Upper lobe of left lung (tissue), 6 donors: ENCODE results near the gene CXCL1. TPM values are rescaled to one million over a fixed set of nuclear protein-coding genes. Genes with fewer than 3 reads are reported as not detected.

Source experiments
- ATAC-seq, 2 donors: fragments of 200-7000 bp; cut with Tn5 transposase; one replicate each; pipeline ENCODE4 v1.9.1; 2022; ENCODE audit warnings: mild to moderate bottlenecking in 2 of 2, moderate library complexity in 2 of 2; ENCODE audit not compliant: low FRiP score in 2 of 2
- DNase-seq, 2 donors: peaks; one replicate each; pipeline ENCODE4 v3.0.0-alpha.2; 2019 to 2020
- H3K27ac ChIP-seq, 4 donors: fragments of 200-600 bp; sonication (generic); one replicate each; pipeline ENCODE4 v1.5.1; 2016 to 2019
- H3K27me3 ChIP-seq, 4 donors: fragments of 200-600 bp; sonication (generic); one replicate each; pipeline ENCODE4 v1.5.1; 2017 to 2019
- H3K36me3 ChIP-seq, 4 donors: fragments of 200-600 bp; sonication (generic); one replicate each; pipeline ENCODE4 v1.5.1; 2016 to 2019
- H3K4me1 ChIP-seq, 4 donors: fragments of 200-600 bp; sonication (generic); one replicate each; pipeline ENCODE4 v1.5.1; 2018 to 2019
- H3K4me3 ChIP-seq, 4 donors: fragments of 200-600 bp; sonication (generic); one replicate each; pipeline ENCODE4 v1.5.1; 2017 to 2019; ENCODE audit warnings: mild to moderate bottlenecking in 2 of 4, moderate library complexity in 1 of 4
- H3K9me3 ChIP-seq, 4 donors: fragments of 200-600 bp; sonication (generic); one replicate each; pipeline ENCODE4 v1.5.1; 2018 to 2019
- EP300 ChIP-seq, 4 donors: sonication (generic); formaldehyde crosslinking; IDR thresholded peaks; one replicate each; pipeline ENCODE4 v1.5.1; 2017; ENCODE audit warnings: antibody characterized with exemption in 4 of 4, control low read depth in 2 of 4
- POLR2A ChIP-seq, 4 donors: fragments of 450-650 bp; IDR thresholded peaks; one replicate each; pipeline ENCODE4 v1.5.1; 2016 to 2017; ENCODE audit warnings: antibody characterized with exemption in 4 of 4, mild to moderate bottlenecking in 2 of 4
- POLR2AphosphoS5 ChIP-seq, 2 donors: sonication (generic); formaldehyde crosslinking; IDR thresholded peaks; one replicate each; pipeline ENCODE4 v1.5.1; 2017; ENCODE audit warnings: antibody characterized with exemption in 2 of 2
- WGBS, 2 donors: methylation state at CpG; one replicate each; pipeline ENCODE4 v1.1.5; 2017 to 2018; 5-methylcytosine and 5-hydroxymethylcytosine counted together
- total RNA-seq, 6 donors: library from RNA; depleted of rRNA in 4 of 6; stranded (reverse); fragments of >200 nt in 4 of 6; gene quantifications; one replicate each; pipeline versions ENCODE4 v1.1.0 to v1.2.1, GENCODE V29; 2016 to 2021
- TF ChIP-seq, protein P1 (sequence below), 6 experiments: fragments of 450-650 bp in 4 of 6; fragments of 200-600 bp in 2 of 6; sonication (generic) in 2 of 6; IDR thresholded peaks; one replicate each; pipeline ENCODE4 v1.5.1; 2016 to 2019; ENCODE audit warnings: antibody characterized with exemption in 6 of 6
- donor health status: DM: no; HTN: no; CAD: no; lungs with moderate emphysema.
- donor health status: DM: no; HTN: yes; CAD: no; lungs with severe emphysema.

Gene CXCL1
- total RNA-seq, 6 donors from 2014 or later, result 4.3 to 40.0 (median 12.1) TPM

DNA sequence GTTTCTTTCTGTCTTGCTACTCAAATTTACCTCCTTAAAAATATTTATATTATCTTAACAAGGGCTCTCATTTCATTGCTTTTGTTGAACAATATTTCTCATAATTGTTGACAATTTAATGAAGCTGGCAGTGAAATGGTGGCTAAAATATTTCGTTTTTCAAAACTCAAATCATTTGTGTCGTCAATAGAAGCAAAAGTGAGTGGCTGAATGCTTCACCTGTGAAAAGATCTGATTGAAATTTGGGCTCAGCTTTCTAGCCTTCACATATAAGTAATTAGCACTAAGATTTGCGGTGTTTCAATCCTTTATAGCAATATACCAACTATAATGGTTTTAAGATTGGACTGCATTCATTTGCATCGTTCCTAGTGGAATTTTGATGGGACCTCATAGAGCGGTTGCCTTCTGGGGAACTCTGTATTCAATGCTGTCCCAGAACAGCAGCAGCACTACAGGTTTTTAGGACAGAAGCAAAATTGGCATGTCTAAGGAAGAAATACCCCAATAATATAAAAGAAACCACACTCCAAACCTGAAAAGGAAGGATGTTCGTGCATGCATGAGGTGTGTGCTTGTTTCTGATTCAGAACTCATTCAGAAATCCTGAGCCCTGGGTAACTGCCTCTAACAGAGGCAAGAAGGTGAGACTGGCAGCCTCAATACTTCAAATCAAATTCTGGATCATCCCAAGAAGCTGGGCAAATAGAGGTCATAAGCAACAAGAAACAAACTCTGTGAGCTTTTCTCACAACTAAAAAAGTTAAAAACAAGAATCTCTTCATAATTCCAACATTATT is 2.5 kb downstream of the CXCL1 start:
- Histone ChIP-seq H3K4me3 (no peak overlapping the region), H3K9me3 (no peaks in the 10 kb centered on the region), H3K36me3 (no peaks in the 10 kb centered on the region), H3K27ac (peak overlapping the region in 3 of 4 donors; percentile 10 to 88 (median 76)), H3K27me3 (no peaks in the 10 kb centered on the region), H3K4me1 (peaks cover 16 to 32% (median 21%) of the 10 kb centered on the region in 4 donors)
- DNase-seq (no peak), ATAC-seq (no peak)
- TF ChIP-seq, protein P1, sequence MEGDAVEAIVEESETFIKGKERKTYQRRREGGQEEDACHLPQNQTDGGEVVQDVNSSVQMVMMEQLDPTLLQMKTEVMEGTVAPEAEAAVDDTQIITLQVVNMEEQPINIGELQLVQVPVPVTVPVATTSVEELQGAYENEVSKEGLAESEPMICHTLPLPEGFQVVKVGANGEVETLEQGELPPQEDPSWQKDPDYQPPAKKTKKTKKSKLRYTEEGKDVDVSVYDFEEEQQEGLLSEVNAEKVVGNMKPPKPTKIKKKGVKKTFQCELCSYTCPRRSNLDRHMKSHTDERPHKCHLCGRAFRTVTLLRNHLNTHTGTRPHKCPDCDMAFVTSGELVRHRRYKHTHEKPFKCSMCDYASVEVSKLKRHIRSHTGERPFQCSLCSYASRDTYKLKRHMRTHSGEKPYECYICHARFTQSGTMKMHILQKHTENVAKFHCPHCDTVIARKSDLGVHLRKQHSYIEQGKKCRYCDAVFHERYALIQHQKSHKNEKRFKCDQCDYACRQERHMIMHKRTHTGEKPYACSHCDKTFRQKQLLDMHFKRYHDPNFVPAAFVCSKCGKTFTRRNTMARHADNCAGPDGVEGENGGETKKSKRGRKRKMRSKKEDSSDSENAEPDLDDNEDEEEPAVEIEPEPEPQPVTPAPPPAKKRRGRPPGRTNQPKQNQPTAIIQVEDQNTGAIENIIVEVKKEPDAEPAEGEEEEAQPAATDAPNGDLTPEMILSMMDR (IDR thresholded peaks at IDR 0.05), result no peak
- no peak for TF ChIP-seq POLR2A (IDR thresholded peaks at IDR 0.05)
- TF ChIP-seq EP300 (IDR thresholded peaks at IDR 0.05), result no peak
- no peak for TF ChIP-seq POLR2AphosphoS5 (IDR thresholded peaks at IDR 0.05)
- 88 to 90% methylated on average over 6 of the region's 6 CpGs for WGBS, 2 donors

DNA sequence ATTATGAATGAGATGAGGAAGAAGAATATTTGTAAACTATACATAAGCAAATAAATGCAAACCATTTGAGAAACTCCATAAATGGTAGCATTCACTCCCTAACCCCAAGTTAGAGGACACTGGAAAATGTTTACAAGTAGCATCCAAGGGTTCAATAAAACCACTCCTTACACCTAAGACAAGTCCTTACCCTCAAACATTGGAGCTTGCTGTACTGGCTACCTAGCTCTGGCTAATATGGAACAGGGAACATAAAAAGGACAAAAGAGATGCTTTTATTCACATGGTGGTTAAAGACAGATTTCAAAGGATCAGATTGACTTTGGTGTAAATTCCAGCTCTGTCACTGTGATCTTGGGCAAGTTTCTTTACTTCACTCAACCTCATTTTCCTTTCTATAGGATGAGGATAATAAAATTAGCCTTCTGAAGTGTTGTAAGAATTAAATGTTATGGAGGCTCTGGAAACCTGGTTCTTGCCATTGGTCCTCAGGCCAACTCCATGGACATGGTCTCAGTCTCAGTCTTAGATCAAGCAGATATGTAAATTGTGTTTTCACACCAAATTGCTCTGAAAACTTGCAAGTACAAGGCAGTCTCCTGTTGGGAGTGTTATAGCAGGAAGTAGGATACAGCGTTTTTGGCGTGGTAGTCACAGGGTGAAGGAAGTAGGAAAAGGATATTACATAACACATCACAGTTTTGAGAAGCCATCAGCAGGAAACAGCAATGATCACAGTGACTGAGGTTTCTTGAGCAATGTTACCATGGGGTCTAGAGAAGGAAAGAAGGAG is 3.3 kb downstream of the CXCL1 start:
- 27 to 49% methylated on average over 2 of the region's 2 CpGs for WGBS, 2 donors
- no peak for DNase-seq
- ATAC-seq, result peak in 1 of 2 donors; percentile 43
- peak in 1 of 4 donors; percentile 26 for TF ChIP-seq EP300 (IDR thresholded peaks at IDR 0.05)
- TF ChIP-seq POLR2AphosphoS5 (IDR thresholded peaks at IDR 0.05), result peak; percentile 57 to 85
- TF ChIP-seq, protein P1 (IDR thresholded peaks at IDR 0.05), result no peak
- no peaks in the 10 kb centered on the region for H3K9me3 ChIP-seq
- peak overlapping the region; percentile 15 to 88 (median 70) for H3K27ac ChIP-seq
- H3K4me1 ChIP-seq, result peaks cover 16 to 32% (median 21%) of the 10 kb centered on the region in 4 donors
- no peaks in the 10 kb centered on the region for H3K27me3 ChIP-seq
- H3K4me3 ChIP-seq, result no peak overlapping the region
- no peaks in the 10 kb centered on the region for H3K36me3 ChIP-seq

DNA sequence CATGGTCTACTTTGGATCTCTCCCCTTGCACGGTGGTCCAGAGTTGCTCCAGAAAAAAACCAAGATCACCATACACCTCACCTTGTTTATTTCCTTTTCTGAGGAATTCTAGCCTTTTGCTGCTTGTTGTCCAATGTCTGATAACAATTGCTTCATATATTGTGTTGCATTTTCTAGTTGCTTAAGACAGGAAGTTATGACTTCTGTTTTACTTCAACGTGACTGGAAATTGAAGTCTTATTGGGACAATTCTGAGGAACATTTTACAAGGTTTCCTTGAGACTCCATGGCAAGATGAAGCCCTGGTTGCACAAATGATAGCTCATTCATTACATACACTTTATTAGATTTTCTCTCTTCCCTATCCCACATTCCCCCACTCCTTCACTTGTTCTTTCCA is 5.2 kb downstream of the CXCL1 start:
- 53 to 64% methylated on average over 2 of the region's 2 CpGs for WGBS, 2 donors
- H3K27ac ChIP-seq, result peak overlapping the region in 3 of 4 donors; percentile 12 to 88 (median 51)
- H3K4me3 ChIP-seq, result no peak overlapping the region
- H3K36me3 ChIP-seq, result no peaks in the 10 kb centered on the region
- DNase-seq (no peak), ATAC-seq (no peak)
- no peaks in the 10 kb centered on the region for H3K9me3 ChIP-seq
- TF ChIP-seq, protein P1 (IDR thresholded peaks at IDR 0.05), result no peak
- TF ChIP-seq EP300 (IDR thresholded peaks at IDR 0.05) (no peak), POLR2AphosphoS5 (IDR thresholded peaks at IDR 0.05) (peak in 1 of 2 donors; percentile 47), POLR2A (IDR thresholded peaks at IDR 0.05) (no peak)
- peaks cover 3 to 18% (median 13%) of the 10 kb centered on the region in 4 donors for H3K4me1 ChIP-seq
- no peaks in the 10 kb centered on the region for H3K27me3 ChIP-seq

GRCh38 chr4:73875401-73875800 is 6.2 kb downstream of the CXCL1 start:
- no peaks in the 10 kb centered on the region for H3K9me3 ChIP-seq
- H3K4me1 ChIP-seq, result peaks cover 0 to 8% (median 3%) of the 10 kb centered on the region in 4 donors
- DNase-seq, result no peak
- H3K4me3 ChIP-seq, result no peak overlapping the region
- H3K27me3 ChIP-seq, result no peaks in the 10 kb centered on the region
- H3K36me3 ChIP-seq, result no peaks in the 10 kb centered on the region
- no peak for ATAC-seq
- TF ChIP-seq, protein P1 (IDR thresholded peaks at IDR 0.05), result no peak
- no peak for TF ChIP-seq POLR2AphosphoS5 (IDR thresholded peaks at IDR 0.05)
- no peak for TF ChIP-seq EP300 (IDR thresholded peaks at IDR 0.05)
- TF ChIP-seq POLR2A (IDR thresholded peaks at IDR 0.05), result no peak
- 90 to 97% methylated on average over 1 of the region's 1 CpG for WGBS, 2 donors
- H3K27ac ChIP-seq, result peak overlapping the region in 1 of 4 donors; percentile 12
